PC-9 (cell line): ENCODE results near the gene CD84. TPM values are rescaled to one million over a fixed set of nuclear protein-coding genes. Genes with fewer than 3 reads are reported as not detected.
A peak's percentile ranks its signal among the peaks of the same experiment; 100 is the strongest.
"Not testable (repeated sequence)": the region's sequence is repeated elsewhere in the genome, so short reads cannot be mapped to it uniquely, and the experiment has no call there.

Source experiments
- BruUV-seq: library from RNA; stranded (reverse); fragments of 400-500 nt; replicated peaks from 2 replicates; lab custom pipeline; 2021; lab: Mats Ljungman, UMichigan
- CTCF ChIA-PET: fragments of 300-600 bp; sonication (Branson Sonifier 250); formaldehyde crosslinking; loops from one replicate; lab custom pipeline; 2022; ENCODE audit warnings: antibody characterized with exemption; lab: Charles Lee
- POLR2A ChIA-PET: fragments of 300-600 bp; sonication (Branson Sonifier 250); formaldehyde crosslinking; loops from one replicate; lab custom pipeline; 2022; ENCODE audit warnings: antibody characterized with exemption; ENCODE audit not compliant: unreplicated experiment; lab: Charles Lee
- DNase-seq, 2 experiments: peaks; one replicate each; pipeline versions ENCODE4 v3.0.0 to v3.0.0-alpha.2; 2015 to 2022; ENCODE audit warnings: mixed read lengths in 1 of 2
- H2AFZ ChIP-seq: fragments of 200-600 bp; sonication (generic); 2 replicates; pipeline ENCODE4 v1.8.1; 2017; ENCODE audit warnings: antibody characterized with exemption
- H3F3A ChIP-seq: fragments of 200-600 bp; sonication (generic); 2 replicates; pipeline ENCODE4 v1.8.1; 2017; ENCODE audit warnings: antibody characterized with exemption, mild to moderate bottlenecking, low read depth; ENCODE audit not compliant: insufficient read depth
- H3K27ac ChIP-seq: fragments of 200-600 bp; sonication (generic); 2 replicates; pipeline ENCODE4 v1.6.1; 2016; ENCODE audit warnings: mixed run types
- H3K27me3 ChIP-seq: fragments of 200-600 bp; sonication (generic); 2 replicates; pipeline ENCODE4 v1.6.1; 2016; ENCODE audit warnings: low read depth, mixed run types; ENCODE audit not compliant: insufficient read depth
- H3K36me3 ChIP-seq: fragments of 200-600 bp; sonication (generic); 2 replicates; pipeline ENCODE4 v1.6.1; 2016; ENCODE audit warnings: low read depth, mixed run types
- H3K4me1 ChIP-seq: fragments of 200-600 bp; sonication (generic); replicated peaks from 2 replicates; pipeline ENCODE4 v1.6.1; 2016; ENCODE audit warnings: mixed run types; ENCODE audit not compliant: insufficient read depth
- H3K4me2 ChIP-seq: fragments of 200-600 bp; sonication (generic); 2 replicates; pipeline ENCODE4 v1.6.1; 2017; ENCODE audit warnings: mixed run types
- H3K4me3 ChIP-seq: fragments of 200-600 bp; sonication (generic); 2 replicates; pipeline ENCODE4 v1.6.1; 2016; ENCODE audit warnings: mixed run types
- H3K79me2 ChIP-seq: fragments of 200-600 bp; sonication (generic); 2 replicates; pipeline ENCODE4 v1.6.1; 2017; ENCODE audit warnings: low read depth, mixed run types
- H3K9me2 ChIP-seq: fragments of 200-600 bp; sonication (generic); 2 replicates; pipeline ENCODE4 v1.8.1; 2017; ENCODE audit warnings: mild to moderate bottlenecking; ENCODE audit not compliant: insufficient read depth
- H3K9me3 ChIP-seq: fragments of 200-600 bp; sonication (generic); 2 replicates; pipeline ENCODE4 v1.8.1; 2016; ENCODE audit warnings: low read depth; ENCODE audit not compliant: insufficient read depth
- H4K20me1 ChIP-seq: fragments of 200-600 bp; sonication (generic); 2 replicates; pipeline ENCODE4 v1.8.1; 2017; ENCODE audit not compliant: insufficient read depth
- CTCF ChIP-seq: fragments of 200-600 bp; sonication (generic); conservative IDR thresholded peaks from 2 replicates; pipeline ENCODE4 v1.6.1; 2017; ENCODE audit warnings: mixed run types, antibody characterized with exemption, mild to moderate bottlenecking, moderate library complexity
- EZH2 ChIP-seq: fragments of 200-600 bp; sonication (generic); IDR thresholded peaks from 2 replicates; pipeline ENCODE4 v1.8.0; 2017; ENCODE audit warnings: antibody characterized with exemption, low read depth
- intact Hi-C: fragments of 100-400 bp; cut with micrococcal nuclease; formaldehyde crosslinking; loops from one replicate; pipeline ENCODE4 v1.10.0; 2022; ENCODE audit not compliant: unreplicated experiment
- total RNA-seq: library from RNA; stranded (reverse); gene quantifications from 2 replicates; pipeline ENCODE4 v1.2.3, GENCODE V29; 2021

CD84 gene
- total RNA-seq, 1 experiment from 2014 or later: not detected

GRCh38 chr1:160520999-160521398, 58.3 kb downstream of the CD84 start:
- no peaks in the 10 kb centered on the region for H3F3A ChIP-seq
- H3K9me2 ChIP-seq: no peaks in the 10 kb centered on the region
- H4K20me1 ChIP-seq: no peaks in the 10 kb centered on the region
- ChIA-PET POLR2A (no interaction called here), CTCF (no interaction called here)
- intact Hi-C loops: no loop called here
- no peaks in the 10 kb centered on the region for H3K36me3 ChIP-seq
- H3K9me3 ChIP-seq: no peaks in the 10 kb centered on the region
- H3K27me3 ChIP-seq: peaks cover 3% of the 10 kb centered on the region; the same call in 1 of the 2 replicates
- H3K27ac ChIP-seq: no peak overlapping the region
- no peak for DNase-seq
- no peaks in the 10 kb centered on the region for H3K79me2 ChIP-seq
- TF ChIP-seq EZH2 (no peak), CTCF (no peak)
- H3K4me3 ChIP-seq: no peak overlapping the region
- no TSS peak for BruUV-seq
- no peak overlapping the region for H3K4me2 ChIP-seq
- H2AFZ ChIP-seq: 0 out of 2 replicates have a peak overlapping the region, but pooled peaks have one; percentile 48
- H3K4me1 ChIP-seq: no peaks in the 10 kb centered on the region

GRCh38 chr1:160520582-160520981, 58.7 kb downstream of the CD84 start:
- intact Hi-C loops: no loop called here
- ChIA-PET POLR2A (no interaction called here), CTCF (no interaction called here)
- Histone ChIP-seq H3K4me2 (no peak overlapping the region), H3K27me3 (peaks cover 3% of the 10 kb centered on the region; the same call in 1 of the 2 replicates), H3K36me3 (no peaks in the 10 kb centered on the region), H3F3A (no peaks in the 10 kb centered on the region), H3K9me3 (no peaks in the 10 kb centered on the region), H2AFZ (0 out of 2 replicates have a peak overlapping the region, but pooled peaks have one; percentile 48), H3K9me2 (no peaks in the 10 kb centered on the region), H3K4me3 (no peak overlapping the region), H4K20me1 (no peaks in the 10 kb centered on the region), H3K27ac (no peak overlapping the region), H3K79me2 (no peaks in the 10 kb centered on the region), H3K4me1 (no peaks in the 10 kb centered on the region)
- no peak for DNase-seq
- TF ChIP-seq CTCF: no peak
- BruUV-seq: no TSS peak

- TF ChIP-seq EZH2: no peak
- no peak for TF ChIP-seq CTCF
- H3K9me3 ChIP-seq: no peaks in the 10 kb centered on the region
- no peak overlapping the region for H3K4me3 ChIP-seq
- H3K36me3 ChIP-seq: no peaks in the 10 kb centered on the region
- no peaks in the 10 kb centered on the region for H4K20me1 ChIP-seq
- H3F3A ChIP-seq: no peaks in the 10 kb centered on the region
- no peaks in the 10 kb centered on the region for H3K9me2 ChIP-seq
- ChIA-PET CTCF (no interaction called here), POLR2A (no interaction called here)
- H2AFZ ChIP-seq: no peak overlapping the region
- H3K79me2 ChIP-seq: no peaks in the 10 kb centered on the region
- H3K4me1 ChIP-seq: no peaks in the 10 kb centered on the region
- intact Hi-C loops: loop anchor here (10.0 kb wide), 1 partner anchor 55 kb away; no protein-coding TSS in a partner anchor
- no peak for DNase-seq
- BruUV-seq: no TSS peak
- H3K27me3 ChIP-seq: peaks cover 3% of the 10 kb centered on the region; the same call in 1 of the 2 replicates
- no peak overlapping the region for H3K4me2 ChIP-seq
- no peak overlapping the region for H3K27ac ChIP-seq
Measured at GRCh38 chr1:160519642-160520435, 59.5 kb downstream of the CD84 start.

- POLR2A ChIA-PET, H3K79me2 ChIP-seq, H4K20me1 ChIP-seq, H3F3A ChIP-seq, H3K4me2 ChIP-seq, H3K9me2 ChIP-seq, H2AFZ ChIP-seq, H3K9me3 ChIP-seq, H3K36me3 ChIP-seq, H3K27ac ChIP-seq, BruUV-seq, DNase-seq, H3K4me1 ChIP-seq, H3K4me3 ChIP-seq, CTCF ChIA-PET: not testable (repeated sequence)
- peaks cover 10% of the 10 kb centered on the region; the same call in 1 of the 2 replicates for H3K27me3 ChIP-seq
- intact Hi-C loops: loop anchor here (10.0 kb wide), 1 partner anchor 53 kb away; no protein-coding TSS in a partner anchor
Measured at GRCh38 chr1:160517519-160517918, 61.8 kb downstream of the CD84 start.

- H3K4me3 ChIP-seq, BruUV-seq, H3K9me2 ChIP-seq, DNase-seq, H3K27ac ChIP-seq, H3K79me2 ChIP-seq, H4K20me1 ChIP-seq, H2AFZ ChIP-seq, CTCF ChIA-PET, H3K4me1 ChIP-seq, H3K9me3 ChIP-seq, POLR2A ChIA-PET, H3K36me3 ChIP-seq, H3F3A ChIP-seq, H3K27me3 ChIP-seq, H3K4me2 ChIP-seq: not testable (repeated sequence)
- intact Hi-C loops: loop anchor here (10.0 kb wide), 1 partner anchor 51 kb away; no protein-coding TSS in a partner anchor
Measured at GRCh38 chr1:160515908-160516307, 63.4 kb downstream of the CD84 start.
